ENCODE data around the gene RTN4IP1. TPM values are rescaled to one million over a fixed set of nuclear protein-coding genes. Genes with fewer than 3 reads are reported as not detected.

RTN4IP1 gene
- total RNA-seq, 1 donor from 2014 or later = 7.1 TPM

DNA sequence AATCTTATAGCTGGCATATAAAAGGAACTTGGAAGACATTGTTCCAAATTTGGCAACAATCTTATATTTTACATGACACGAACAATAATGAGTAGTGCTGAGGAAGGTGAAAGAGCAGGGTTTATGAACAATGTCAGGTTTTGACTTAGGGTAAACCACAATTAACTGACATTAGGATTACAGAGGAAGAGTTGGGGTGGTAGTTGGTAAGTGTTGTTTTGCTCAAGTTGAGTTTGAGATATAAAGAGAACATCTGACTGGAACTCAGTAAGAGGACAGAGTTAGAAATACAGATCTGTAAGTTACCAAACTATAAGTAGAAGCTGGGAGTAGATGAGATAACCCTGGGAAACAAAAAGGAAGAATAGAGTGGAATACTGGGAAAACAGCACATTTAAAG is 15.1 kb downstream of the RTN4IP1 start:
- Mint-ChIP-seq H3K4me3 (ENCODE audit: low read depth) (no peak overlapping the region), H3K4me1 (ENCODE audit: low read depth) (peaks cover 27% of the 10 kb centered on the region), H3K9me3 (ENCODE audit: low read depth) (peaks cover 3% of the 10 kb centered on the region), H3K36me3 (ENCODE audit: insufficient read depth) (peaks cover 14% of the 10 kb centered on the region), H3K27ac (no peak overlapping the region), H3K27me3 (no peaks in the 10 kb centered on the region)
- no peak for DNase-seq (ENCODE audit: low spot score, unreplicated experiment)
- TF ChIP-seq CTCF (IDR thresholded peaks at IDR 0.05; ENCODE audit: unreplicated experiment) = no peak

DNA sequence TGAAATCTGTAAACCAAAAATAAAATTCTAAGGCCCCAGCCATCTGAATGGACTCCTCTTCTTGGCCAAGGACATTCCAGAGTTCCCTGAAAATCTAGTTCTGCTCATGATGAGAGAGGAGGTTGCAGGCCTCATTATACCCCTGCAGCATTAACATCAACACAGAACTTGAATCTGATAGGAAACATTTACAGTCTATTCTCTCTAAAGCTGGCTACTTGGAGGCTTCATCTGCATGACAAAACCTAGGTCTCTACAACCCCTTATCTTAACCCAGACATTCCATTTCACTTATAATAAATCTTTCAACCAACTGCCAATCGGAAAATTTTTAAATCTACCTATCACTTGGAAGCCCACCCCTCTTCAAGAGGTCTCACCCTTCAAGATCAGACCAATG is 15.7 kb downstream of the RTN4IP1 start:
- Mint-ChIP-seq H3K27me3 (no peaks in the 10 kb centered on the region), H3K4me3 (ENCODE audit: low read depth) (no peak overlapping the region), H3K9me3 (ENCODE audit: low read depth) (peaks cover 3% of the 10 kb centered on the region), H3K36me3 (ENCODE audit: insufficient read depth) (peaks cover 14% of the 10 kb centered on the region), H3K4me1 (ENCODE audit: low read depth) (peaks cover 24% of the 10 kb centered on the region), H3K27ac (no peak overlapping the region)
- no peak for DNase-seq (ENCODE audit: low spot score, unreplicated experiment)
- no peak for TF ChIP-seq CTCF (IDR thresholded peaks at IDR 0.05; ENCODE audit: unreplicated experiment)

GRCh38 chr6:106612671-106613416 is 16.5 kb downstream of the RTN4IP1 start:
- no peak for TF ChIP-seq CTCF (IDR thresholded peaks at IDR 0.05; ENCODE audit: unreplicated experiment)
- H3K4me1 Mint-ChIP-seq (ENCODE audit: low read depth) = peaks cover 22% of the 10 kb centered on the region
- no peak for DNase-seq (ENCODE audit: low spot score, unreplicated experiment)
- no peak overlapping the region for H3K27ac Mint-ChIP-seq
- H3K9me3 Mint-ChIP-seq (ENCODE audit: low read depth) = no peaks in the 10 kb centered on the region
- no peak overlapping the region for H3K4me3 Mint-ChIP-seq (ENCODE audit: low read depth)
- no peaks in the 10 kb centered on the region for H3K27me3 Mint-ChIP-seq
- H3K36me3 Mint-ChIP-seq (ENCODE audit: insufficient read depth) = peaks cover 13% of the 10 kb centered on the region

GRCh38 chr6:106611030-106611429 is 18.3 kb downstream of the RTN4IP1 start:
- Mint-ChIP-seq H3K27me3 (no peaks in the 10 kb centered on the region), H3K9me3 (ENCODE audit: low read depth) (no peaks in the 10 kb centered on the region), H3K4me3 (ENCODE audit: low read depth) (no peak overlapping the region), H3K36me3 (ENCODE audit: insufficient read depth) (peaks cover 14% of the 10 kb centered on the region), H3K4me1 (ENCODE audit: low read depth) (peaks cover 15% of the 10 kb centered on the region), H3K27ac (no peak overlapping the region)
- no peak for DNase-seq (ENCODE audit: low spot score, unreplicated experiment)
- TF ChIP-seq CTCF (IDR thresholded peaks at IDR 0.05; ENCODE audit: unreplicated experiment) = no peak

GRCh38 chr6:106609699-106610098 is 19.6 kb downstream of the RTN4IP1 start:
- Mint-ChIP-seq H3K9me3 (ENCODE audit: low read depth) (peaks cover 3% of the 10 kb centered on the region), H3K27me3 (no peaks in the 10 kb centered on the region), H3K36me3 (ENCODE audit: insufficient read depth) (peaks cover 14% of the 10 kb centered on the region), H3K4me1 (ENCODE audit: low read depth) (peaks cover 15% of the 10 kb centered on the region), H3K27ac (no peak overlapping the region), H3K4me3 (ENCODE audit: low read depth) (no peak overlapping the region)
- peak; percentile 50 for TF ChIP-seq CTCF (IDR thresholded peaks at IDR 0.05; ENCODE audit: unreplicated experiment)
- no peak for DNase-seq (ENCODE audit: low spot score, unreplicated experiment)
